PC-3 (cell line): ENCODE measurements around the gene TMCC2. TPM values are rescaled to one million over a fixed set of nuclear protein-coding genes. Genes with fewer than 3 reads are reported as not detected.

Experiments
- ATAC-seq: fragments of 200-7000 bp; cut with Tn5 transposase; 2 replicates; pipeline ENCODE4 v1.9.1; 2020; ENCODE audit warnings: mild to moderate bottlenecking, moderate library complexity
- BruUV-seq: library from RNA; stranded (reverse); fragments of 400-500 nt; replicated peaks from 2 replicates; lab custom pipeline; 2021; lab: Mats Ljungman, UMichigan
- CTCF ChIA-PET: fragments of 300-600 bp; sonication (Branson Sonifier 250); formaldehyde crosslinking; loops from one replicate; lab custom pipeline; 2022; ENCODE audit warnings: antibody characterized with exemption; lab: Charles Lee
- POLR2A ChIA-PET: fragments of 300-600 bp; sonication (Branson Sonifier 250); formaldehyde crosslinking; loops from one replicate; lab custom pipeline; 2022; ENCODE audit warnings: antibody characterized with exemption; ENCODE audit not compliant: unreplicated experiment; lab: Charles Lee
- DNase-seq: peaks from one replicate; pipeline ENCODE4 v3.0.0-alpha.2; 2015
- H2AFZ ChIP-seq: fragments of 300-600 bp; sonication (generic); 2 replicates; pipeline ENCODE4 v1.6.0; 2016; ENCODE audit warnings: antibody characterized with exemption, low read length
- H3F3A ChIP-seq: fragments of 300-600 bp; sonication (generic); one replicate; pipeline ENCODE4 v1.6.0; 2017; ENCODE audit warnings: antibody characterized with exemption, low read length, control low read depth, mild to moderate bottlenecking; ENCODE audit not compliant: unreplicated experiment
- H3K27ac ChIP-seq: fragments of 300-600 bp; sonication (generic); 2 replicates; pipeline ENCODE4 v1.5.1; 2016; ENCODE audit warnings: mild to moderate bottlenecking, low read length
- H3K27me3 ChIP-seq: fragments of 300-600 bp; sonication (generic); 2 replicates; pipeline ENCODE4 v1.6.1; 2016; ENCODE audit warnings: low read length, mixed read lengths
- H3K36me3 ChIP-seq: fragments of 300-600 bp; sonication (generic); 2 replicates; pipeline ENCODE4 v1.6.1; 2016; ENCODE audit warnings: low read depth, mixed run types, low read length, mixed read lengths
- H3K4me1 ChIP-seq: fragments of 300-600 bp; sonication (generic); 2 replicates; pipeline ENCODE4 v1.5.1; 2016; ENCODE audit warnings: low read length; ENCODE audit not compliant: insufficient read depth
- H3K4me2 ChIP-seq: fragments of 300-600 bp; sonication (generic); 2 replicates; pipeline ENCODE4 v1.6.0; 2016; ENCODE audit warnings: low read length
- H3K4me3 ChIP-seq: fragments of 300-600 bp; sonication (generic); 2 replicates; pipeline ENCODE4 v1.5.1; 2016; ENCODE audit warnings: mild to moderate bottlenecking, low read length, mixed read lengths
- H3K79me2 ChIP-seq: fragments of 300-600 bp; sonication (generic); 2 replicates; pipeline ENCODE4 v1.6.1; 2017; ENCODE audit warnings: low read length, mixed read lengths
- H3K9ac ChIP-seq: fragments of 300-600 bp; sonication (generic); 2 replicates; pipeline ENCODE4 v1.6.0; 2016; ENCODE audit warnings: mild to moderate bottlenecking, low read length
- H3K9me2 ChIP-seq: fragments of 300-600 bp; sonication (generic); replicated peaks from 2 replicates; pipeline ENCODE4 v1.6.1; 2016; ENCODE audit warnings: mixed run types, low read length, mixed read lengths
- H3K9me3 ChIP-seq: fragments of 300-600 bp; sonication (generic); 2 replicates; pipeline ENCODE4 v1.6.1; 2016; ENCODE audit warnings: low read length, mixed read lengths
- H4K20me1 ChIP-seq: fragments of 300-600 bp; sonication (generic); 2 replicates; pipeline ENCODE4 v1.6.1; 2016; ENCODE audit warnings: low read length, mixed read lengths
- EZH2 ChIP-seq: fragments of 300-600 bp; sonication (generic); IDR thresholded peaks from one replicate; pipeline ENCODE4 v1.6.1; 2017; ENCODE audit warnings: antibody characterized with exemption, mild to moderate bottlenecking, low read length; ENCODE audit not compliant: unreplicated experiment
- EZH2phosphoT487 ChIP-seq: fragments of 300-600 bp; sonication (generic); IDR thresholded peaks from 2 replicates; pipeline ENCODE4 v1.6.1; 2018; ENCODE audit warnings: mild to moderate bottlenecking, antibody characterized with exemption, low read length, borderline replicate concordance
- intact Hi-C: fragments of 100-400 bp; cut with micrococcal nuclease; formaldehyde crosslinking; loops from 2 replicates; pipeline ENCODE4 v1.9.0; 2023
- total RNA-seq: library from RNA; depleted of rRNA; stranded (reverse); fragments of >200 nt; gene quantifications from 2 replicates; pipeline ENCODE4 v1.2.3, GENCODE V29; 2014
- TF ChIP-seq, protein P1 (sequence below): fragments of 300-600 bp; sonication (generic); conservative IDR thresholded peaks from 2 replicates; pipeline ENCODE4 v1.5.1; 2017; ENCODE audit warnings: antibody characterized with exemption, low read depth, mild to moderate bottlenecking, low read length

The TMCC2 gene
- total RNA-seq, 1 experiment from 2014 or later, result 8.7 TPM

DNA sequence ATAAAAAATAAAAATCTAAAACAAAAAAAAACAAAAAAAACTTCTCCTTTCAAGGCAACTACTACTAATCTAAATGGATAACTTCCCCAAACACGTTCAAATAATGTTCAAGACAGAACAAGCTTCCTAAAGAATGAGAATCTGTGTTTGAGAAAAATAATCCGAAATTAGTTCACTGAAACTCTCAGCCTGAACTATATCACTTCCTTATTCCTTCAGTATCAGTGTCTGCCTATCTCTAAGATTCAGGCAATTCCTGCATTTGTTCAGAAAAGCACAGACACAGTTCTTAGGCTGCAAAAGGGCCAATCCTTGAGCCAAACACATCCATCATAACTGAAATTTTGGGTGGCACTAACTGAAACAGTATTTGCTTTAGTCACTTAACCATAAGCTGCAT lies 38.6 kb upstream of the TMCC2 start:
- no peak for ATAC-seq
- Histone ChIP-seq H3F3A (no peaks in the 10 kb centered on the region), H3K79me2 (peaks cover 38% of the 10 kb centered on the region), H3K4me1 (peaks cover 12% of the 10 kb centered on the region), H3K36me3 (peaks cover 7% of the 10 kb centered on the region; the same call in 1 of the 2 replicates), H2AFZ (no peak overlapping the region), H3K9me2 (no peaks in the 10 kb centered on the region), H3K9ac (no peak overlapping the region), H3K27ac (no peak overlapping the region), H3K4me3 (no peak overlapping the region), H3K4me2 (no peak overlapping the region), H4K20me1 (no peaks in the 10 kb centered on the region), H3K27me3 (no peaks in the 10 kb centered on the region), H3K9me3 (no peaks in the 10 kb centered on the region)
- DNase-seq, result no peak
- ChIA-PET POLR2A (interaction anchor here (0.5 kb wide), 1 partner anchor 21 kb away, joined by 4 read pairs; no protein-coding TSS in a partner anchor), CTCF (no interaction called here)
- no TSS peak for BruUV-seq
- intact Hi-C loops, result no loop called here
- TF ChIP-seq EZH2 (no peak), EZH2phosphoT487 (no peak)
- TF ChIP-seq, protein P1, sequence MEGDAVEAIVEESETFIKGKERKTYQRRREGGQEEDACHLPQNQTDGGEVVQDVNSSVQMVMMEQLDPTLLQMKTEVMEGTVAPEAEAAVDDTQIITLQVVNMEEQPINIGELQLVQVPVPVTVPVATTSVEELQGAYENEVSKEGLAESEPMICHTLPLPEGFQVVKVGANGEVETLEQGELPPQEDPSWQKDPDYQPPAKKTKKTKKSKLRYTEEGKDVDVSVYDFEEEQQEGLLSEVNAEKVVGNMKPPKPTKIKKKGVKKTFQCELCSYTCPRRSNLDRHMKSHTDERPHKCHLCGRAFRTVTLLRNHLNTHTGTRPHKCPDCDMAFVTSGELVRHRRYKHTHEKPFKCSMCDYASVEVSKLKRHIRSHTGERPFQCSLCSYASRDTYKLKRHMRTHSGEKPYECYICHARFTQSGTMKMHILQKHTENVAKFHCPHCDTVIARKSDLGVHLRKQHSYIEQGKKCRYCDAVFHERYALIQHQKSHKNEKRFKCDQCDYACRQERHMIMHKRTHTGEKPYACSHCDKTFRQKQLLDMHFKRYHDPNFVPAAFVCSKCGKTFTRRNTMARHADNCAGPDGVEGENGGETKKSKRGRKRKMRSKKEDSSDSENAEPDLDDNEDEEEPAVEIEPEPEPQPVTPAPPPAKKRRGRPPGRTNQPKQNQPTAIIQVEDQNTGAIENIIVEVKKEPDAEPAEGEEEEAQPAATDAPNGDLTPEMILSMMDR, result no peak

DNA sequence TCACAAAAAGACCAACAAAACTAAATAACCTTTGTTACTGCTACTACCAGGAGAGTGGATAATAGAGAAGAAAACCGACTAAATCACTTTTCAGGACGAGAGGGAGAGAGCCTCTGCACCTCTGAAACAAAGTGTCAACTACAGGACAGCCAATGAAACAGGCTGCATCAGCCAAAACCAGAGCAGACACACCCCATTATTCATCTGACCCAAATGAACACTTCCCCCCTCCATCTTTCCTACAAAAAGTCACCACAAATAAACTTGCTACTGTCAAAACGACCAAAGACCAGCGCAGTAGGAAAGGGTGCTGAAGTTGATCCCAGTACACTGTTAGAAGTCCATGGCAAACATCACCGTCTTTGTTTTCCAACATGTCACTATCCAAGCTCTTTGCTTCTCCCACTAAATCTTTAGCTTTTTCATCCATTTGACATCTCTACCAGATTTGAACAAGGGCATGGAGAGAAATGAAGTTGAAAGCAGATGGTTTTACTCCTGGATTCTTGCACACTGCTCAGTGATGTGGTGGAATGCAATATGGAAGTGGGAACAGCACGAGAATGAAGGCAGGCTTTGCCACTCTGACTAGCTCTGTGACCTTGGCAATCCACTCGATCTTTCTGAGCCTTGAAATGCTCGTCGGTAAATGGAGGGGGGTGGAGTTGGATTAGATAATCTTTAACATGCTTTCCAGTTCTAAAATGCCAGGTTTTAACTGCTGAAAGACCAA lies 36.7 kb upstream of the TMCC2 start:
- ATAC-seq, result no peak
- no peaks in the 10 kb centered on the region for H4K20me1 ChIP-seq
- no peak for DNase-seq
- H3K27ac ChIP-seq, result no peak overlapping the region
- no peak overlapping the region for H2AFZ ChIP-seq
- intact Hi-C loops, result no loop called here
- no peak for TF ChIP-seq EZH2phosphoT487
- no peak for TF ChIP-seq EZH2
- POLR2A ChIA-PET, result interaction anchor here (0.6 kb wide), 1 partner anchor 103 kb away, joined by 3 read pairs; no protein-coding TSS in a partner anchor
- no peaks in the 10 kb centered on the region for H3K27me3 ChIP-seq
- no peaks in the 10 kb centered on the region for H3K9me3 ChIP-seq
- H3K4me1 ChIP-seq, result peaks cover 12% of the 10 kb centered on the region
- CTCF ChIA-PET, result no interaction called here
- BruUV-seq, result no TSS peak
- peaks cover 7% of the 10 kb centered on the region; the same call in 1 of the 2 replicates for H3K36me3 ChIP-seq
- no peak overlapping the region for H3K9ac ChIP-seq
- no peak overlapping the region for H3K4me2 ChIP-seq
- H3K9me2 ChIP-seq, result no peaks in the 10 kb centered on the region
- no peaks in the 10 kb centered on the region for H3F3A ChIP-seq
- H3K4me3 ChIP-seq, result no peak overlapping the region
- H3K79me2 ChIP-seq, result peaks cover 49% of the 10 kb centered on the region

DNA sequence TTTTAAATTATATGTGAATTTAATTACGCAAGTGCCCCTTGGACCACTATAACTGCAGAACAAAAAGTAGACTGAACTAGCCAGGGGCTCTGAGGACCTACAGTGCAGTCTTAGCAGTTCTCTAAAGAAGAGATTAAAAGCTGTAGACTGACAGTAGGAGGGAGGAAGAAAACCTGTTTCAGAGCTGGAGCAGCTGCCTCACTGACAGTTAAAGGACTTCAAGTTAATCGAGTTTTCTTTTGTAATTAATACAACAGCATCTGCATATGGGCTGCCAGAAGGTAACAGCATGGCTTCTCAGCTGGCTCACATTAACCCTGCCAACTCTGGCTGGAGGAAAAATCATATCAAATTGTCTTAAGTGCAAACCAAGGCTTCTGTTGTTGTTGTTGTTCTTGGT lies 36.1 kb upstream of the TMCC2 start:
- H4K20me1 ChIP-seq, result no peaks in the 10 kb centered on the region
- CTCF ChIA-PET, result no interaction called here
- TF ChIP-seq EZH2phosphoT487, result no peak
- TF ChIP-seq EZH2, result no peak
- TF ChIP-seq, protein P1, result no peak
- intact Hi-C loops, result no loop called here
- H2AFZ ChIP-seq, result no peak overlapping the region
- peaks cover 12% of the 10 kb centered on the region for H3K4me1 ChIP-seq
- no peaks in the 10 kb centered on the region for H3K9me3 ChIP-seq
- peaks cover 51% of the 10 kb centered on the region for H3K79me2 ChIP-seq
- H3K4me2 ChIP-seq, result no peak overlapping the region
- no peak overlapping the region for H3K9ac ChIP-seq
- H3K4me3 ChIP-seq, result no peak overlapping the region
- no peaks in the 10 kb centered on the region for H3K27me3 ChIP-seq
- H3K36me3 ChIP-seq, result peaks cover 5% of the 10 kb centered on the region; the same call in 1 of the 2 replicates
- DNase-seq (no peak), ATAC-seq (no peak)
- H3F3A ChIP-seq, result no peaks in the 10 kb centered on the region
- H3K9me2 ChIP-seq, result no peaks in the 10 kb centered on the region
- no TSS peak for BruUV-seq
- POLR2A ChIA-PET, result interaction anchor here (0.6 kb wide), 1 partner anchor 103 kb away, joined by 3 read pairs; no protein-coding TSS in a partner anchor
- no peak overlapping the region for H3K27ac ChIP-seq
